ENCODE measurements around the gene TMEM132D. TPM values are rescaled to one million over a fixed set of nuclear protein-coding genes. Genes with fewer than 3 reads are reported as not detected.
A peak's percentile ranks its signal among the peaks of the same experiment; 100 is the strongest.
"Not testable (repeated sequence)": the region's sequence is repeated elsewhere in the genome, so short reads cannot be mapped to it uniquely, and the experiment has no call there.

Gene TMEM132D
- polyA plus RNA-seq, 4 donors, result 0.10 to 0.21 TPM; not detected in 2

- 63 to 75% (median 69%) methylated on average over 2 of the region's 2 CpGs for WGBS, 3 donors
- Histone ChIP-seq H3K36me3 (ENCODE audit: control insufficient read depth in 3 of 3, insufficient read depth in 2 of 3, low read depth in 1 of 3, low read length in 3 of 3) (no peaks in the 10 kb centered on the region), H3K9me3 (ENCODE audit: control insufficient read depth in 2 of 2, insufficient read depth in 1 of 2, low read depth in 1 of 2, low read length in 1 of 2) (peaks cover 0 to 7% of the 10 kb centered on the region in 2 donors), H3K27me3 (ENCODE audit: control insufficient read depth in 3 of 3, insufficient read depth in 3 of 3, low read length in 3 of 3) (no peaks in the 10 kb centered on the region), H3K27ac (ENCODE audit: low read depth in 1 of 3, low read length in 2 of 3) (no peak overlapping the region), H3K4me1 (ENCODE audit: control insufficient read depth in 3 of 3, insufficient read depth in 2 of 3, low read depth in 1 of 3, low read length in 2 of 3) (no peaks in the 10 kb centered on the region), H3K4me3 (ENCODE audit: low read depth in 1 of 3, low read length in 3 of 3) (no peak overlapping the region)
- FAIRE-seq (no peak), DNase-seq (no peak)
Observed at GRCh38 chr12:129558036-129558435, 345.8 kb downstream of the TMEM132D start.

DNA sequence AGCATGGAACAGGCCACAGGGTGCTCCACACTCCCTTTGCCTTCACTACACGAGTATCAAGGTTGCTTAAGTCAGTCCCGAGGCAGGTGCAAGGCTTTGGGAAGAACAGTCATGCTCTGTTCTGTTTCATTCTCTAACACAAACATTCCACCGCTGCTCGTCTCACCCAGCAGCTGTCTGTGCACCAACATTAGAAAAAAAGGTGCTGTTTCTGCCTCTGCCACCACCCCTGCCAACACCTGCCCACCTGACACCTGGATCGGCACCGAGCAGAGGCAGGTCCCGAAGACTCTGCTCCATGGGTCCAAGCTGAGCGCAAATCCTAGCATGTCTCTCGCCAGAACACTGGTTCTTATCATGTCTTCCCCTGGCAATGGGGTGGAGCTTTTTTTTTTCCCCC, 347.7 kb downstream of the TMEM132D start:
- no peaks in the 10 kb centered on the region for H3K4me1 ChIP-seq (ENCODE audit: control insufficient read depth in 3 of 3, insufficient read depth in 2 of 3, low read depth in 1 of 3, low read length in 2 of 3)
- no peaks in the 10 kb centered on the region for H3K27me3 ChIP-seq (ENCODE audit: control insufficient read depth in 3 of 3, insufficient read depth in 3 of 3, low read length in 3 of 3)
- H3K36me3 ChIP-seq (ENCODE audit: control insufficient read depth in 3 of 3, insufficient read depth in 2 of 3, low read depth in 1 of 3, low read length in 3 of 3), result no peaks in the 10 kb centered on the region
- FAIRE-seq (no peak), DNase-seq (no peak)
- WGBS, 3 donors, result 8 to 57% (median 37%) methylated on average over 9 of the region's 9 CpGs
- no peak overlapping the region for H3K27ac ChIP-seq (ENCODE audit: low read depth in 1 of 3, low read length in 2 of 3)
- H3K4me3 ChIP-seq (ENCODE audit: low read depth in 1 of 3, low read length in 3 of 3), result no peak overlapping the region
- peaks cover 0 to 11% of the 10 kb centered on the region in 2 donors for H3K9me3 ChIP-seq (ENCODE audit: control insufficient read depth in 2 of 2, insufficient read depth in 1 of 2, low read depth in 1 of 2, low read length in 1 of 2)

GRCh38 chr12:129552996-129553750, 350.7 kb downstream of the TMEM132D start:
- Histone ChIP-seq H3K27me3 (ENCODE audit: control insufficient read depth in 3 of 3, insufficient read depth in 3 of 3, low read length in 3 of 3) (no peaks in the 10 kb centered on the region), H3K4me3 (ENCODE audit: low read depth in 1 of 3, low read length in 3 of 3) (no peak overlapping the region), H3K27ac (ENCODE audit: low read depth in 1 of 3, low read length in 2 of 3) (no peak overlapping the region), H3K36me3 (ENCODE audit: control insufficient read depth in 3 of 3, insufficient read depth in 2 of 3, low read depth in 1 of 3, low read length in 3 of 3) (no peaks in the 10 kb centered on the region), H3K4me1 (ENCODE audit: control insufficient read depth in 3 of 3, insufficient read depth in 2 of 3, low read depth in 1 of 3, low read length in 2 of 3) (no peaks in the 10 kb centered on the region), H3K9me3 (ENCODE audit: control insufficient read depth in 2 of 2, insufficient read depth in 1 of 2, low read depth in 1 of 2, low read length in 1 of 2) (peaks cover 0 to 19% of the 10 kb centered on the region in 2 donors)
- no peak for DNase-seq
- FAIRE-seq, result no peak
- WGBS, 3 donors, result 85 to 92% (median 85%) methylated on average over 19 of the region's 19 CpGs

- no peaks in the 10 kb centered on the region for H3K27me3 ChIP-seq (ENCODE audit: control insufficient read depth in 3 of 3, insufficient read depth in 3 of 3, low read length in 3 of 3)
- no peak overlapping the region for H3K4me3 ChIP-seq (ENCODE audit: low read depth in 1 of 3, low read length in 3 of 3)
- WGBS, 3 donors, result 42 to 62% (median 53%) methylated on average over 3 of the region's 3 CpGs
- no peaks in the 10 kb centered on the region for H3K36me3 ChIP-seq (ENCODE audit: control insufficient read depth in 3 of 3, insufficient read depth in 2 of 3, low read depth in 1 of 3, low read length in 3 of 3)
- H3K4me1 ChIP-seq (ENCODE audit: control insufficient read depth in 3 of 3, insufficient read depth in 2 of 3, low read depth in 1 of 3, low read length in 2 of 3), result no peaks in the 10 kb centered on the region
- no peak overlapping the region for H3K27ac ChIP-seq (ENCODE audit: low read depth in 1 of 3, low read length in 2 of 3)
- DNase-seq (no peak), FAIRE-seq (no peak)
- peaks cover 0 to 19% of the 10 kb centered on the region in 2 donors for H3K9me3 ChIP-seq (ENCODE audit: control insufficient read depth in 2 of 2, insufficient read depth in 1 of 2, low read depth in 1 of 2, low read length in 1 of 2)
Observed at GRCh38 chr12:129551441-129551840, 352.4 kb downstream of the TMEM132D start.

DNA sequence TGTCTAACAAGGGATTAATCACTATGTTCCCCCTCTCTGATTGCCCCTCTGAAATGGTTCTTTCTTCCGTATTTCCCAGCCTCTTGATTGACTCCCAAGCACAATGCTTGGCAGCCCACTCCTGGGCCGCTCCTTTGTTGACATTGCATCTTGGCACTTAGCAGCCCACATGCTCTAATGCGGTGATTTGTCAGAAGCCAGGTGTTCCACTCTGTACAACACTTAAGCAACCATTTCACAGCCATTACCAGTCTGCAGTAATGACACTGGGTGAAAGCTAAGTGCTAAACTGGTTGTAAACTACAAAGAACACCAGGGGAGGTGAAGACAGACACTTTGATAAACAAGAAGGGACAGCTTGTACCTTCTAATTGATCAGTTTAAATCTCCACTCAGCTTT, 353.5 kb downstream of the TMEM132D start:
- peak overlapping the region in 1 of 3 donors; percentile 6 for H3K27ac ChIP-seq (ENCODE audit: low read depth in 1 of 3, low read length in 2 of 3)
- FAIRE-seq (no peak), DNase-seq (peak; percentile 12 to 66)

GRCh38 chr12:129549656-129550055, 354.2 kb downstream of the TMEM132D start:
- 69 to 87% (median 70%) methylated on average over 5 of the region's 5 CpGs for WGBS, 3 donors
- peaks cover 0 to 19% of the 10 kb centered on the region in 2 donors for H3K9me3 ChIP-seq (ENCODE audit: control insufficient read depth in 2 of 2, insufficient read depth in 1 of 2, low read depth in 1 of 2, low read length in 1 of 2)
- no peaks in the 10 kb centered on the region for H3K36me3 ChIP-seq (ENCODE audit: control insufficient read depth in 3 of 3, insufficient read depth in 2 of 3, low read depth in 1 of 3, low read length in 3 of 3)
- no peak overlapping the region for H3K27ac ChIP-seq (ENCODE audit: low read depth in 1 of 3, low read length in 2 of 3)
- H3K27me3 ChIP-seq (ENCODE audit: control insufficient read depth in 3 of 3, insufficient read depth in 3 of 3, low read length in 3 of 3), result no peaks in the 10 kb centered on the region
- no peak overlapping the region for H3K4me3 ChIP-seq (ENCODE audit: low read depth in 1 of 3, low read length in 3 of 3)
- H3K4me1 ChIP-seq (ENCODE audit: control insufficient read depth in 3 of 3, insufficient read depth in 2 of 3, low read depth in 1 of 3, low read length in 2 of 3), result no peaks in the 10 kb centered on the region
- DNase-seq (no peak), FAIRE-seq (no peak)

More for the DNA sequence above, 353.5 kb downstream of the TMEM132D start:
- no peaks in the 10 kb centered on the region for H3K36me3 ChIP-seq (ENCODE audit: control insufficient read depth in 3 of 3, insufficient read depth in 2 of 3, low read depth in 1 of 3, low read length in 3 of 3)
- H3K4me3 ChIP-seq (ENCODE audit: low read depth in 1 of 3, low read length in 3 of 3), result no peak overlapping the region
- H3K27me3 ChIP-seq (ENCODE audit: control insufficient read depth in 3 of 3, insufficient read depth in 3 of 3, low read length in 3 of 3), result no peaks in the 10 kb centered on the region
- H3K4me1 ChIP-seq (ENCODE audit: control insufficient read depth in 3 of 3, insufficient read depth in 2 of 3, low read depth in 1 of 3, low read length in 2 of 3), result no peaks in the 10 kb centered on the region
- H3K9me3 ChIP-seq (ENCODE audit: control insufficient read depth in 2 of 2, insufficient read depth in 1 of 2, low read depth in 1 of 2, low read length in 1 of 2), result peaks cover 0 to 19% of the 10 kb centered on the region in 2 donors
- WGBS, 3 donors, result 8 to 35% (median 16%) methylated on average over 3 of the region's 3 CpGs

DNA sequence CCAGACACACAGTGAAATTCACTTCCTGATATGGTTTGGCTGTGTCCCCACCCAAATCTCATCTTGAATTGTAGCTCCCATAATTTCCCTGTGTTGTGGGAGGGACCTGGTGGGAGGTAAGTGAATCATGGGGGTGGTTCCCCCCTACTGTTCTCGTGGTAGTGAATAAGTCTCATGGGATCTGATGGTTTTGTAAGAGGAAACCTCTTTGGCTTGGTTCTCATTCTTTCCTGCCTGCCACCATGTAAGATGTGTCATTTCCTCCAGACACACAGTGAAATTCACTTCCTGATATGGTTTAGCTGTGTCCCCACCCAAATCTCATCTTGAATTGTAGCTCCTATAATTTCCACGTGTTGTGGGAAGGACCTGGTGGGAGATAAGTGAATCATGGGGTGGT, 354.8 kb downstream of the TMEM132D start:
- not testable (repeated sequence) for H3K27ac ChIP-seq (ENCODE audit: low read depth in 1 of 3, low read length in 2 of 3); H3K36me3 ChIP-seq (ENCODE audit: control insufficient read depth in 3 of 3, insufficient read depth in 2 of 3, low read depth in 1 of 3, low read length in 3 of 3); H3K4me3 ChIP-seq (ENCODE audit: low read depth in 1 of 3, low read length in 3 of 3); DNase-seq; FAIRE-seq; H3K4me1 ChIP-seq (ENCODE audit: control insufficient read depth in 3 of 3, insufficient read depth in 2 of 3, low read depth in 1 of 3, low read length in 2 of 3); H3K27me3 ChIP-seq (ENCODE audit: control insufficient read depth in 3 of 3, insufficient read depth in 3 of 3, low read length in 3 of 3)
- 69 to 74% (median 70%) methylated on average over 2 of the region's 2 CpGs for WGBS, 3 donors
- H3K9me3 ChIP-seq (ENCODE audit: control insufficient read depth in 2 of 2, insufficient read depth in 1 of 2, low read depth in 1 of 2, low read length in 1 of 2), result peaks cover 0 to 19% of the 10 kb centered on the region in 2 donors

GRCh38 chr12:129544716-129545115, 359.1 kb downstream of the TMEM132D start:
- Histone ChIP-seq H3K36me3 (ENCODE audit: control insufficient read depth in 3 of 3, insufficient read depth in 2 of 3, low read depth in 1 of 3, low read length in 3 of 3) (no peaks in the 10 kb centered on the region), H3K9me3 (ENCODE audit: control insufficient read depth in 2 of 2, insufficient read depth in 1 of 2, low read depth in 1 of 2, low read length in 1 of 2) (peaks cover 0 to 5% of the 10 kb centered on the region in 2 donors), H3K27me3 (ENCODE audit: control insufficient read depth in 3 of 3, insufficient read depth in 3 of 3, low read length in 3 of 3) (no peaks in the 10 kb centered on the region), H3K4me1 (ENCODE audit: control insufficient read depth in 3 of 3, insufficient read depth in 2 of 3, low read depth in 1 of 3, low read length in 2 of 3) (no peaks in the 10 kb centered on the region), H3K4me3 (ENCODE audit: low read depth in 1 of 3, low read length in 3 of 3) (no peak overlapping the region), H3K27ac (ENCODE audit: low read depth in 1 of 3, low read length in 2 of 3) (no peak overlapping the region)
- DNase-seq, result no peak
- 82 to 92% (median 86%) methylated on average over 6 of the region's 6 CpGs for WGBS, 3 donors
- FAIRE-seq, result no peak

DNA sequence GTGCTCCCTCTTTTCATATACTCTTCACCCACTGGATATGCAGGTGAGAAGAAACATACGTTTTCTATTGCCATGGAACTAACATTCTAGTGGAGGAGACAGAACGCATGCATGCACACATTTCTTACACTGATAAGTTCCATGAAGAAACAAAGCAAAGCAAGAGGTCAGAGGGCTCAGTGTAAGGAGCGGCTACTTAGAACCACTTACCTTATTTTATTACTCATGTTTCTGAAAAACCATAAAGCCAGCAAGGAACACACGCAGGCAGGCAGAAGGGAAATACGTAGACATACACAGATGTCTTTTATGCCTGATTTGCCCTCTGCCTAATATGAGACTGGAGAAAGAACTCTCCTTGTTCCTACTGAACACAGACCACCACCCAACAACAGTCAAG, 362.9 kb downstream of the TMEM132D start:
- DNase-seq (no peak), FAIRE-seq (no peak)
- H3K4me3 ChIP-seq (ENCODE audit: low read depth in 1 of 3, low read length in 3 of 3), result no peak overlapping the region
- no peaks in the 10 kb centered on the region for H3K9me3 ChIP-seq (ENCODE audit: control insufficient read depth in 2 of 2, insufficient read depth in 1 of 2, low read depth in 1 of 2, low read length in 1 of 2)
- H3K27me3 ChIP-seq (ENCODE audit: control insufficient read depth in 3 of 3, insufficient read depth in 3 of 3, low read length in 3 of 3), result no peaks in the 10 kb centered on the region
- no peaks in the 10 kb centered on the region for H3K4me1 ChIP-seq (ENCODE audit: control insufficient read depth in 3 of 3, insufficient read depth in 2 of 3, low read depth in 1 of 3, low read length in 2 of 3)
- 83 to 86% (median 84%) methylated on average over 5 of the region's 5 CpGs for WGBS, 3 donors
- no peak overlapping the region for H3K27ac ChIP-seq (ENCODE audit: low read depth in 1 of 3, low read length in 2 of 3)
- no peaks in the 10 kb centered on the region for H3K36me3 ChIP-seq (ENCODE audit: control insufficient read depth in 3 of 3, insufficient read depth in 2 of 3, low read depth in 1 of 3, low read length in 3 of 3)
